Activated B cell treated with CpG ODN at 0.5 μM for 24 hours (primary cell): ENCODE results near the gene ACKR2. TPM values are rescaled to one million over a fixed set of nuclear protein-coding genes. Genes with fewer than 3 reads are reported as not detected.

Experiments
- ATAC-seq: fragments of 200-7000 bp; cut with Tn5 transposase; one replicate; pipeline ENCODE4 v1.10.0; 2021; ENCODE audit warnings: low read depth, mild to moderate bottlenecking, moderate library complexity
- CTCF ChIA-PET: fragments of 350-600 bp; sonication (Branson Sonifier 250); formaldehyde crosslinking; loops from one replicate; lab custom pipeline; 2021; ENCODE audit warnings: antibody characterized with exemption; lab: Charles Lee
- POLR2A ChIA-PET: fragments of 350-600 bp; sonication (Branson Sonifier 250); formaldehyde crosslinking; loops from one replicate; lab custom pipeline; 2021; ENCODE audit warnings: antibody characterized with exemption; lab: Charles Lee
- DNase-seq: peaks from one replicate; pipeline ENCODE4 v3.0.0; 2022
- H3K27ac Mint-ChIP-seq: one replicate; pipeline ENCODE4 v1.8.0; 2020; ENCODE audit warnings: mixed read lengths
- H3K27me3 Mint-ChIP-seq: one replicate; pipeline ENCODE4 v1.8.0; 2021; ENCODE audit warnings: mixed read lengths
- H3K36me3 Mint-ChIP-seq: one replicate; pipeline ENCODE4 v1.8.0; 2021; ENCODE audit warnings: low read depth, mixed read lengths
- H3K4me1 Mint-ChIP-seq: one replicate; pipeline ENCODE4 v1.8.0; 2021; ENCODE audit warnings: mixed read lengths
- H3K4me3 Mint-ChIP-seq: one replicate; pipeline ENCODE4 v1.8.0; 2020; ENCODE audit warnings: mild to moderate bottlenecking, mixed read lengths
- H3K9me3 Mint-ChIP-seq: one replicate; pipeline ENCODE4 v1.8.0; 2020; ENCODE audit warnings: mixed read lengths
- CTCF ChIP-seq: fragments of 200-600 bp; IDR thresholded peaks from one replicate; pipeline ENCODE4 v1.8.0; 2022; ENCODE audit warnings: antibody characterized with exemption, mild to moderate bottlenecking
- intact Hi-C: fragments of 100-400 bp; cut with micrococcal nuclease; formaldehyde crosslinking; loops from one replicate; pipeline ENCODE4 v1.15.1; 2024
- total RNA-seq: library from RNA; stranded (reverse); gene quantifications from 2 replicates; pipeline ENCODE4 v1.2.3, GENCODE V29; 2022

Gene ACKR2
- total RNA-seq, 1 donor from 2014 or later: 0.22 TPM

GRCh38 chr3:42790714-42791229, 18.5 kb upstream of the ACKR2 start:
- no peak for TF ChIP-seq CTCF
- peaks cover 43% of the 10 kb centered on the region for H3K36me3 Mint-ChIP-seq
- CTCF ChIA-PET: no interaction called here
- no peak overlapping the region for H3K4me3 Mint-ChIP-seq
- ATAC-seq (no peak), DNase-seq (no peak)
- no peak overlapping the region for H3K27ac Mint-ChIP-seq
- intact Hi-C loops: no loop called here
- H3K9me3 Mint-ChIP-seq: no peaks in the 10 kb centered on the region
- no peaks in the 10 kb centered on the region for H3K4me1 Mint-ChIP-seq
- POLR2A ChIA-PET: no interaction called here
- H3K27me3 Mint-ChIP-seq: no peaks in the 10 kb centered on the region

GRCh38 chr3:42795621-42796181, 13.5 kb upstream of the ACKR2 start:
- intact Hi-C loops: no loop called here
- ATAC-seq (no peak), DNase-seq (no peak)
- Mint-ChIP-seq H3K4me3 (no peak overlapping the region), H3K9me3 (no peaks in the 10 kb centered on the region), H3K27ac (no peak overlapping the region), H3K27me3 (no peaks in the 10 kb centered on the region), H3K36me3 (peaks cover 22% of the 10 kb centered on the region), H3K4me1 (peaks cover 10% of the 10 kb centered on the region)
- TF ChIP-seq CTCF: no peak
- CTCF ChIA-PET: interaction anchor here (1.2 kb wide), 1 partner anchor 35 kb away, joined by 5 read pairs; no protein-coding TSS in a partner anchor
- POLR2A ChIA-PET: no interaction called here

GRCh38 chr3:42796332-42796885, 12.8 kb upstream of the ACKR2 start:
- DNase-seq: no peak
- H3K4me3 Mint-ChIP-seq: no peak overlapping the region
- TF ChIP-seq CTCF: no peak
- no peaks in the 10 kb centered on the region for H3K9me3 Mint-ChIP-seq
- H3K36me3 Mint-ChIP-seq: peaks cover 18% of the 10 kb centered on the region
- ATAC-seq: no peak
- intact Hi-C loops: no loop called here
- ChIA-PET POLR2A (no interaction called here), CTCF (interaction anchor here (1.2 kb wide), 1 partner anchor 34 kb away, joined by 5 read pairs; no protein-coding TSS in a partner anchor)
- peaks cover 17% of the 10 kb centered on the region for H3K4me1 Mint-ChIP-seq
- H3K27me3 Mint-ChIP-seq: no peaks in the 10 kb centered on the region
- H3K27ac Mint-ChIP-seq: no peak overlapping the region

- ATAC-seq: no peak
- peaks cover 11% of the 10 kb centered on the region for H3K36me3 Mint-ChIP-seq
- H3K27me3 Mint-ChIP-seq: no peaks in the 10 kb centered on the region
- DNase-seq: no peak
- no peak for TF ChIP-seq CTCF
- H3K9me3 Mint-ChIP-seq: no peaks in the 10 kb centered on the region
- peaks cover 36% of the 10 kb centered on the region for H3K4me1 Mint-ChIP-seq
- no peak overlapping the region for H3K27ac Mint-ChIP-seq
- ChIA-PET CTCF (interaction anchor here (1.7 kb wide), 1 partner anchor 19 kb away, joined by 4 read pairs; no protein-coding TSS in a partner anchor), POLR2A (no interaction called here)
- intact Hi-C loops: no loop called here
- H3K4me3 Mint-ChIP-seq: no peak overlapping the region
Observed at GRCh38 chr3:42799376-42799775, 9.9 kb upstream of the ACKR2 start.

- no peak overlapping the region for H3K27ac Mint-ChIP-seq
- CTCF ChIA-PET: interaction anchor here (0.6 to 1.7 kb wide), 3 partner anchors 20 to 249 kb away, joined by 3 to 4 read pairs (median 4); no protein-coding TSS in a partner anchor
- DNase-seq: no peak
- peaks cover 11% of the 10 kb centered on the region for H3K36me3 Mint-ChIP-seq
- peaks cover 43% of the 10 kb centered on the region for H3K4me1 Mint-ChIP-seq
- TF ChIP-seq CTCF: no peak
- intact Hi-C loops: loop anchor here (5.0 to 10.0 kb wide), 3 partner anchors 47 to 485 kb away; partner anchors contain the start of genes POMGNT2 and SNRK
- no peaks in the 10 kb centered on the region for H3K9me3 Mint-ChIP-seq
- no peak for ATAC-seq
- no peaks in the 10 kb centered on the region for H3K27me3 Mint-ChIP-seq
- POLR2A ChIA-PET: no interaction called here
- no peak overlapping the region for H3K4me3 Mint-ChIP-seq
Observed at GRCh38 chr3:42800251-42800650, 9.0 kb upstream of the ACKR2 start.
